ENCODE results near the gene GAS2L2. TPM values are rescaled to one million over a fixed set of nuclear protein-coding genes. Genes with fewer than 3 reads are reported as not detected.
A peak's percentile ranks its signal among the peaks of the same experiment; 100 is the strongest.

GAS2L2 gene
- total and polyA plus RNA-seq, 2 donors (not counting 1 experiment from before 2014, with no cell fraction given), result 0.09 to 0.17 TPM

- no peaks in the 10 kb centered on the region for H3K9me3 ChIP-seq (ENCODE audit: control extremely low read depth in 1 of 3, control insufficient read depth in 2 of 3, insufficient read depth in 1 of 3, low read length in 2 of 3)
- no peak overlapping the region for H3K27ac ChIP-seq (ENCODE audit: low read length in 2 of 2)
- intact Hi-C loops (cut with micrococcal nuclease), result no loop called here
- ChIA-PET CTCF (interaction anchor here (1.5 kb wide), 1 partner anchor 38 kb away, joined by 7 read pairs; no protein-coding TSS in a partner anchor), POLR2A (no interaction called here)
- ATAC-seq (ENCODE audit: low read depth) (no peak), DNase-seq (no peak)
- no peak overlapping the region for H2AFZ ChIP-seq (ENCODE audit: insufficient read depth, low read depth, low read length, poor library complexity, severe bottlenecking)
- no peaks in the 10 kb centered on the region for H3K9me3 Mint-ChIP-seq (ENCODE audit: insufficient read depth)
- no peak overlapping the region for H3K4me3 Mint-ChIP-seq
- H3K27me3 ChIP-seq (replicated peaks in 1 of 4; ENCODE audit: control extremely low read depth in 1 of 4, control insufficient read depth in 3 of 4, insufficient read depth in 4 of 4, low read length in 3 of 4), result no peaks in the 10 kb centered on the region
- WGBS (ENCODE audit: insufficient coverage), result 100% methylated on average over 1 of the region's 3 CpGs
- H4K20me1 ChIP-seq (ENCODE audit: control insufficient read depth, insufficient read depth, low read length, poor library complexity, severe bottlenecking), result peaks cover 10% of the 10 kb centered on the region
- H3K27ac Mint-ChIP-seq, result no peak overlapping the region
- H3K4me1 Mint-ChIP-seq, result peaks cover 27% of the 10 kb centered on the region
- H3K9ac ChIP-seq (ENCODE audit: low read length), result no peak overlapping the region
- peaks cover 25 to 47% of the 10 kb centered on the region in 2 experiments for H3K36me3 ChIP-seq (replicated peaks in 1 of 2; ENCODE audit: control extremely low read depth in 1 of 2, control insufficient read depth in 1 of 2, extremely low read depth in 1 of 2, insufficient read depth in 2 of 2, low read length in 1 of 2)
- H3K4me1 ChIP-seq (ENCODE audit: control insufficient read depth in 2 of 2, insufficient read depth in 2 of 2, low read length in 2 of 2), result peaks cover 20 to 22% of the 10 kb centered on the region in 2 donors
- no peak overlapping the region for H3K4me3 ChIP-seq (ENCODE audit: control extremely low read depth in 1 of 5, extremely low read depth in 1 of 5, insufficient read depth in 1 of 5, low read depth in 2 of 5, low read length in 4 of 5)
- TF ChIP-seq EZH2 (IDR thresholded peaks at IDR 0.05; ENCODE audit: borderline replicate concordance, insufficient read depth, low read depth, low read length, poor library complexity, severe bottlenecking), result no peak
- TF ChIP-seq, protein P1, sequence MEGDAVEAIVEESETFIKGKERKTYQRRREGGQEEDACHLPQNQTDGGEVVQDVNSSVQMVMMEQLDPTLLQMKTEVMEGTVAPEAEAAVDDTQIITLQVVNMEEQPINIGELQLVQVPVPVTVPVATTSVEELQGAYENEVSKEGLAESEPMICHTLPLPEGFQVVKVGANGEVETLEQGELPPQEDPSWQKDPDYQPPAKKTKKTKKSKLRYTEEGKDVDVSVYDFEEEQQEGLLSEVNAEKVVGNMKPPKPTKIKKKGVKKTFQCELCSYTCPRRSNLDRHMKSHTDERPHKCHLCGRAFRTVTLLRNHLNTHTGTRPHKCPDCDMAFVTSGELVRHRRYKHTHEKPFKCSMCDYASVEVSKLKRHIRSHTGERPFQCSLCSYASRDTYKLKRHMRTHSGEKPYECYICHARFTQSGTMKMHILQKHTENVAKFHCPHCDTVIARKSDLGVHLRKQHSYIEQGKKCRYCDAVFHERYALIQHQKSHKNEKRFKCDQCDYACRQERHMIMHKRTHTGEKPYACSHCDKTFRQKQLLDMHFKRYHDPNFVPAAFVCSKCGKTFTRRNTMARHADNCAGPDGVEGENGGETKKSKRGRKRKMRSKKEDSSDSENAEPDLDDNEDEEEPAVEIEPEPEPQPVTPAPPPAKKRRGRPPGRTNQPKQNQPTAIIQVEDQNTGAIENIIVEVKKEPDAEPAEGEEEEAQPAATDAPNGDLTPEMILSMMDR (IDR thresholded peaks at IDR 0.05), result no peak
- H3K27me3 Mint-ChIP-seq, result no peaks in the 10 kb centered on the region
- no peaks in the 10 kb centered on the region for H3K79me2 ChIP-seq (ENCODE audit: control insufficient read depth, insufficient read depth, low read length)
- H3K4me2 ChIP-seq (replicated peaks; ENCODE audit: low read depth, low read length, poor library complexity, severe bottlenecking), result no peak overlapping the region
Measured at GRCh38 chr17:35709874-35710273, 43.2 kb downstream of the GAS2L2 start.

GRCh38 chr17:35708951-35709350 lies 44.1 kb downstream of the GAS2L2 start:
- H3K27ac ChIP-seq (ENCODE audit: low read length in 2 of 2), result peak overlapping the region in 1 of 2 donors; percentile 35
- POLR2A ChIA-PET, result no interaction called here

More at GRCh38 chr17:35708951-35709350, 44.1 kb downstream of the GAS2L2 start:
- Histone ChIP-seq H3K4me2 (replicated peaks; ENCODE audit: low read depth, low read length, poor library complexity, severe bottlenecking) (peak overlapping the region; percentile 43), H3K79me2 (ENCODE audit: control insufficient read depth, insufficient read depth, low read length) (no peaks in the 10 kb centered on the region), H2AFZ (ENCODE audit: insufficient read depth, low read depth, low read length, poor library complexity, severe bottlenecking) (no peak overlapping the region), H3K27me3 (replicated peaks in 1 of 4; ENCODE audit: control extremely low read depth in 1 of 4, control insufficient read depth in 3 of 4, insufficient read depth in 4 of 4, low read length in 3 of 4) (no peaks in the 10 kb centered on the region), H3K4me3 (ENCODE audit: control extremely low read depth in 1 of 5, extremely low read depth in 1 of 5, insufficient read depth in 1 of 5, low read depth in 2 of 5, low read length in 4 of 5) (peak overlapping the region in 1 of 5 experiments; percentile 6), H3K4me1 (ENCODE audit: control insufficient read depth in 2 of 2, insufficient read depth in 2 of 2, low read length in 2 of 2) (peaks cover 20 to 22% of the 10 kb centered on the region in 2 donors), H4K20me1 (ENCODE audit: control insufficient read depth, insufficient read depth, low read length, poor library complexity, severe bottlenecking) (peaks cover 10% of the 10 kb centered on the region), H3K9ac (ENCODE audit: low read length) (peak overlapping the region; percentile 22), H3K9me3 (ENCODE audit: control extremely low read depth in 1 of 3, control insufficient read depth in 2 of 3, insufficient read depth in 1 of 3, low read length in 2 of 3) (no peaks in the 10 kb centered on the region), H3K36me3 (replicated peaks in 1 of 2; ENCODE audit: control extremely low read depth in 1 of 2, control insufficient read depth in 1 of 2, extremely low read depth in 1 of 2, insufficient read depth in 2 of 2, low read length in 1 of 2) (peaks cover 21 to 40% of the 10 kb centered on the region in 2 experiments)
- CTCF ChIA-PET, result no interaction called here
- TF ChIP-seq, protein P1 (IDR thresholded peaks at IDR 0.05), result no peak
- TF ChIP-seq EZH2 (IDR thresholded peaks at IDR 0.05; ENCODE audit: borderline replicate concordance, insufficient read depth, low read depth, low read length, poor library complexity, severe bottlenecking), result no peak
- H3K9me3 Mint-ChIP-seq (ENCODE audit: insufficient read depth), result no peaks in the 10 kb centered on the region
- H3K4me3 Mint-ChIP-seq, result peak overlapping the region; percentile 54
- peak overlapping the region; percentile 69 for H3K27ac Mint-ChIP-seq
- peak; percentile 48 for DNase-seq
- H3K27me3 Mint-ChIP-seq, result no peaks in the 10 kb centered on the region
- 0% methylated on average over 2 of the region's 3 CpGs for WGBS (ENCODE audit: insufficient coverage)
- H3K4me1 Mint-ChIP-seq, result peaks cover 27% of the 10 kb centered on the region
- intact Hi-C loops (cut with micrococcal nuclease), result no loop called here
- ATAC-seq (ENCODE audit: low read depth), result peak; percentile 54
